Endothelial cell (in vitro differentiated cells): ENCODE measurements around the gene FUNDC2. TPM values are rescaled to one million over a fixed set of nuclear protein-coding genes. Genes with fewer than 3 reads are reported as not detected.
"Not testable (repeated sequence)": the region's sequence is repeated elsewhere in the genome, so short reads cannot be mapped to it uniquely, and the experiment has no call there.

Experiments
- DNase-seq: peaks from one replicate; pipeline ENCODE4 v3.0.0; 2021; ENCODE audit warnings: low spot score
- H3K27ac Mint-ChIP-seq: one replicate; pipeline ENCODE4 v1.8.0; 2021; ENCODE audit warnings: mixed read lengths, inconsistent platforms; ENCODE audit not compliant: unreplicated experiment
- H3K27me3 Mint-ChIP-seq: one replicate; pipeline ENCODE4 v1.8.0; 2021; ENCODE audit warnings: mild to moderate bottlenecking, moderate library complexity, mixed read lengths, inconsistent platforms; ENCODE audit not compliant: unreplicated experiment
- H3K36me3 Mint-ChIP-seq: one replicate; pipeline ENCODE4 v1.8.0; 2021; ENCODE audit warnings: mild to moderate bottlenecking, low read depth, mixed read lengths, inconsistent platforms; ENCODE audit not compliant: unreplicated experiment
- H3K4me1 Mint-ChIP-seq: one replicate; pipeline ENCODE4 v1.8.0; 2021; ENCODE audit warnings: mild to moderate bottlenecking, mixed read lengths, inconsistent platforms; ENCODE audit not compliant: unreplicated experiment
- H3K4me3 Mint-ChIP-seq: one replicate; pipeline ENCODE4 v1.8.0; 2021; ENCODE audit warnings: mild to moderate bottlenecking, mixed read lengths, inconsistent platforms; ENCODE audit not compliant: unreplicated experiment
- H3K9me3 Mint-ChIP-seq: one replicate; pipeline ENCODE4 v1.8.0; 2021; ENCODE audit warnings: mixed read lengths, inconsistent platforms; ENCODE audit not compliant: unreplicated experiment
- CTCF ChIP-seq: fragments of 200-600 bp; sonication (generic); IDR thresholded peaks from one replicate; pipeline ENCODE4 v1.5.0; 2021; ENCODE audit warnings: antibody characterized with exemption; ENCODE audit not compliant: unreplicated experiment
- total RNA-seq: library from RNA; stranded (reverse); fragmentation: NEBNext Ultra II Directional; extraction: Animal tissue kit (Norgen Biotek cat#: 25700); gene quantifications from one replicate; pipeline ENCODE4 v1.2.1, GENCODE V29; 2021; ENCODE audit not compliant: unreplicated experiment

The FUNDC2 gene
- total RNA-seq, 1 donor from 2014 or later, result 54.5 TPM

- Mint-ChIP-seq H3K27ac (no peak overlapping the region), H3K9me3 (no peaks in the 10 kb centered on the region), H3K36me3 (no peaks in the 10 kb centered on the region), H3K27me3 (no peaks in the 10 kb centered on the region), H3K4me1 (no peaks in the 10 kb centered on the region), H3K4me3 (no peak overlapping the region)
- TF ChIP-seq CTCF, result no peak
- DNase-seq, result no peak
Measured at GRCh38 chrX:154991476-154991875, 35.2 kb upstream of the FUNDC2 start.

DNA sequence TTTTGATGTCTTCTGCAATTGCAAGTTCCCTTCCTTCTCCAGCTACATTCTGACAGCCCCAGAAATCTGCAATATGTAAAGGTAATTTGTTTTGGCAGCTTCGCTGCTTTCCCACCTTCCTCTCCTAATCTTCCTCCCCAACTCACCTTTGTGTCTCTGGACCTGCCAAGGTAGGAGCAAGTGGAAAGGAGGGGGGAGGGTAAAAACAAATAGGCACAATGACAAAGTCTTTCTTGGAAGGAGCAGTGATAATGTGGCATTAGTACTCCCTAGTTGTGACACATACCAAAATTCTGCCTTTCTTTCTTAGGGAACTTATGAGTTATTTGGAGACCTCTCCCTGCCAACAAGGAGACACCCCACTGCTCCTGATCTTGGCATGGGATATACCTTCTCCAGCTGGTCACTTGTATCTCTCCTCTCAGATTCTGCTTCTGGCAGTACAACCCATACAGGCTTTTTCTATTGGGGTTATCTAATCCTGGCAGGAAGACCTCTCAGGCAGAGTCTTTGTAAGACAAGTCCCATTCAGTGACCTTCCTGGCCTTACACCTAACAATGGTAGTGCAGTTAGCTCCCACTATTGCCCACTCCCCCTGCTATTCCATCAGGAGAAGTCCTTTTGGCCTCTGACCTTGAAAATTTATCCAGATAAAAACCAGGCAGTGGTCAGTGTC, 28.3 kb upstream of the FUNDC2 start:
- Mint-ChIP-seq H3K4me3 (no peak overlapping the region), H3K36me3 (no peaks in the 10 kb centered on the region), H3K9me3 (no peaks in the 10 kb centered on the region), H3K27ac (no peak overlapping the region), H3K27me3 (no peaks in the 10 kb centered on the region), H3K4me1 (no peaks in the 10 kb centered on the region)
- no peak for DNase-seq
- TF ChIP-seq CTCF, result no peak

GRCh38 chrX:155000841-155001240, 25.8 kb upstream of the FUNDC2 start:
- Mint-ChIP-seq H3K36me3 (no peaks in the 10 kb centered on the region), H3K4me1 (no peaks in the 10 kb centered on the region), H3K27me3 (no peaks in the 10 kb centered on the region), H3K9me3 (no peaks in the 10 kb centered on the region), H3K27ac (no peak overlapping the region), H3K4me3 (no peak overlapping the region)
- no peak for DNase-seq
- TF ChIP-seq CTCF, result no peak

GRCh38 chrX:155001873-155002272, 24.8 kb upstream of the FUNDC2 start:
- H3K4me1 Mint-ChIP-seq, result no peaks in the 10 kb centered on the region
- H3K9me3 Mint-ChIP-seq, result no peaks in the 10 kb centered on the region
- no peak overlapping the region for H3K27ac Mint-ChIP-seq
- H3K4me3 Mint-ChIP-seq, result no peak overlapping the region
- DNase-seq, result no peak
- no peaks in the 10 kb centered on the region for H3K36me3 Mint-ChIP-seq
- no peak for TF ChIP-seq CTCF
- H3K27me3 Mint-ChIP-seq, result no peaks in the 10 kb centered on the region

DNA sequence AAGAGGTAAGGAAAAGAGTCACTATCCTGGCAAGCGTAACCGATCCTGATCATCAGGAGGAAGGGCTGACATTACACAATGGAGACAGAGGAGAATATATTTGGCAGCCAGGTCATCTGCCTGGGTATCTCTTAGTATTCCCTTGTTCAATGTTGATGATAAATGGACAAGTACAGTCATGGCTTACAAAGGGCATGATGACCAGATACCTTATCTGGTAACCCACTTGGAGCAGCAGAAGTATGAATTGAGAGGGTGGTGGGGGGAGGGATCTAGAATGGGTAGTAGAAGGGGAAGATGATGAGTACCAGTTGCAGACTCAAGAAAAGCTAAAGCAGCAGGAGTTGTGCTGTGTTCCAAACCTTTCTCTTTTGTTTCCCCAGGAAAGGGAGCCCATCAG, 21.5 kb upstream of the FUNDC2 start:
- Mint-ChIP-seq H3K9me3 (no peaks in the 10 kb centered on the region), H3K4me3 (no peak overlapping the region), H3K36me3 (no peaks in the 10 kb centered on the region), H3K27ac (no peak overlapping the region), H3K4me1 (no peaks in the 10 kb centered on the region), H3K27me3 (no peaks in the 10 kb centered on the region)
- TF ChIP-seq CTCF, result no peak
- no peak for DNase-seq

DNA sequence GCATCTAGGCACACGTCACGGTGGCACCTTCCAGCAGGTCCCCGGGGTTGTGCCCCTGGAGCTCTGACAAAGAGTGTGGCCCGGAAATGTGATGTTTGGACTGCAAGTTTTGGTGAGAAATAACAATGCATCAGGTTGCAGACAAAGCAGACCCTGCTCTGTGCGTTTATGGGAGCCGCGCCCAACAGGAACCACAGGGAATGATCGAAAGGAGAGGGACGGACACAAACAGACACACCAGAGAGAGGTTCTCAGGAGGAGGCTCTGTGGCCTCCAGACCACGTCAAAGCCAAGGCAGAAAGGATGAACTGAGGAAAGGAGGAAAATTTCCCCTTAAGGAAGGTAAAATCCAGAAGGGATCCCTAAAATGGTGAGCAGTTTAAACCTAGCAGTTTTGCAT, 20.3 kb upstream of the FUNDC2 start:
- H3K27ac Mint-ChIP-seq, DNase-seq, H3K36me3 Mint-ChIP-seq, H3K4me3 Mint-ChIP-seq, H3K9me3 Mint-ChIP-seq, H3K27me3 Mint-ChIP-seq, H3K4me1 Mint-ChIP-seq: not testable (repeated sequence)

GRCh38 chrX:155006913-155007671, 19.6 kb upstream of the FUNDC2 start:
- DNase-seq, H3K4me3 Mint-ChIP-seq, H3K9me3 Mint-ChIP-seq, H3K27ac Mint-ChIP-seq, H3K36me3 Mint-ChIP-seq, H3K27me3 Mint-ChIP-seq, H3K4me1 Mint-ChIP-seq: not testable (repeated sequence)
